H1 (cell line): ENCODE measurements around the gene DTNB. TPM values are rescaled to one million over a fixed set of nuclear protein-coding genes. Genes with fewer than 3 reads are reported as not detected.

ENCODE experiments used
- CTCF ChIA-PET: fragments of 300-600 bp; sonication (Branson Sonifier 250); formaldehyde crosslinking; loops from one replicate; lab custom pipeline; 2021; ENCODE audit not compliant: partially characterized antibody; lab: Charles Lee
- POLR2A ChIA-PET: fragments of 300-600 bp; sonication (Branson Sonifier 250); formaldehyde crosslinking; loops from one replicate; lab custom pipeline; 2021; ENCODE audit warnings: inconsistent platforms; ENCODE audit not compliant: partially characterized antibody; lab: Charles Lee
- DNase-seq, 2 experiments: peaks; one replicate each; pipeline versions ENCODE4 v3.0.0 to v3.0.0-alpha.2; 2010 to 2022; ENCODE audit warnings: low spot score in 2 of 2, low read depth in 1 of 2, mixed read lengths in 1 of 2
- FAIRE-seq: peaks from 2 replicates; lab custom pipeline; 2011; peaks lifted over from hg19 to GRCh38; lab: Jason Lieb, UNC
- H2AFZ ChIP-seq: 2 replicates; pipeline ENCODE4 v1.8.1; 2012; ENCODE audit warnings: low read length, inconsistent platforms
- H2AK5ac ChIP-seq: 2 replicates; pipeline ENCODE4 v1.6.1; 2013; ENCODE audit warnings: low read depth, low read length
- H2BK120ac ChIP-seq: replicated peaks from 2 replicates; pipeline ENCODE3; 2013; ENCODE audit warnings: low read depth, low read length, inconsistent platforms
- H2BK12ac ChIP-seq: 2 replicates; pipeline ENCODE4 v1.6.1; 2013; ENCODE audit warnings: low read depth, low read length
- H2BK15ac ChIP-seq: 2 replicates; pipeline ENCODE4 v1.6.1; 2013; ENCODE audit warnings: low read length
- H2BK20ac ChIP-seq: 2 replicates; pipeline ENCODE4 v1.6.1; 2013; ENCODE audit warnings: low read length
- H2BK5ac ChIP-seq: 2 replicates; pipeline ENCODE4 v1.6.1; 2013; ENCODE audit warnings: low read depth, low read length
- H3K14ac ChIP-seq: 2 replicates; pipeline ENCODE4 v1.6.1; 2013; ENCODE audit warnings: inconsistent platforms; ENCODE audit not compliant: insufficient read length
- H3K18ac ChIP-seq: 2 replicates; pipeline ENCODE4 v1.6.1; 2013; ENCODE audit warnings: low read length; ENCODE audit errors: extremely low read depth
- H3K23ac ChIP-seq: 2 replicates; pipeline ENCODE4 v1.6.1; 2013; ENCODE audit warnings: inconsistent platforms; ENCODE audit not compliant: insufficient read length
- H3K23me2 ChIP-seq: 2 replicates; pipeline ENCODE4 v1.6.1; 2013; ENCODE audit warnings: low read depth, low read length
- H3K27ac ChIP-seq: 2 replicates; pipeline ENCODE4 v1.6.1; 2011; ENCODE audit warnings: low read depth, low read length, inconsistent platforms
- H3K27me3 ChIP-seq, 4 experiments: replicated peaks in 1 of 4; 1 replicate in 1 of 4; 2 replicates in 3 of 4; pipeline versions ENCODE4 v1.6.1 to v1.8.1; 2011 to 2013; ENCODE audit warnings: low read length in 3 of 4, mild to moderate bottlenecking in 3 of 4, inconsistent platforms in 2 of 4, mixed read lengths in 2 of 4, moderate library complexity in 1 of 4; ENCODE audit not compliant: control insufficient read depth in 3 of 4, insufficient read depth in 3 of 4; ENCODE audit errors: extremely low read depth in 1 of 4
- H3K36me3 ChIP-seq, 4 experiments: 2 replicates each; pipeline versions ENCODE4 v1.6.1 to v1.8.1; 2011 to 2013; ENCODE audit warnings: mild to moderate bottlenecking in 4 of 4, low read length in 3 of 4, moderate library complexity in 2 of 4, control low read depth in 1 of 4, inconsistent platforms in 1 of 4; ENCODE audit not compliant: insufficient read depth in 4 of 4, control insufficient read depth in 2 of 4
- H3K4ac ChIP-seq: replicated peaks from 2 replicates; pipeline ENCODE3; 2013; ENCODE audit warnings: low read length, low read depth, mixed read lengths, inconsistent platforms; ENCODE audit not compliant: insufficient read length
- H3K4me1 ChIP-seq, 4 experiments: replicated peaks in 1 of 4; 1 replicate in 1 of 4; 2 replicates in 3 of 4; pipeline versions ENCODE4 v1.6.1 to v1.8.1; 2011 to 2013; ENCODE audit warnings: low read length in 3 of 4, inconsistent platforms in 2 of 4, mixed read lengths in 1 of 4; ENCODE audit not compliant: insufficient read depth in 4 of 4, control insufficient read depth in 3 of 4
- H3K4me2 ChIP-seq, 2 experiments: 2 replicates each; pipeline versions ENCODE4 v1.6.1 to v1.8.1; 2011 to 2013; ENCODE audit warnings: low read depth in 2 of 2, low read length in 2 of 2, control low read depth in 1 of 2, inconsistent platforms in 1 of 2, mild to moderate bottlenecking in 1 of 2; ENCODE audit not compliant: insufficient read depth in 1 of 2
- H3K4me3 ChIP-seq, 4 experiments: fragments of 200-600, 300-600 bp in 1 of 4; sonication (generic), shearing (Covaris generic), sonication (Bioruptor Twin) in 1 of 4; 2 replicates each; pipeline versions ENCODE4 v1.5.1 to v1.8.1; 2011 to 2016; ENCODE audit warnings: low read length in 4 of 4, low read depth in 3 of 4, control low read depth in 2 of 4, inconsistent platforms in 2 of 4, mild to moderate bottlenecking in 2 of 4, mixed read lengths in 1 of 4, moderate library complexity in 1 of 4; ENCODE audit not compliant: insufficient read depth in 2 of 4; ENCODE audit errors: extremely low read depth in 1 of 4
- H3K56ac ChIP-seq: replicated peaks from 2 replicates; pipeline ENCODE3; 2013; ENCODE audit warnings: low read depth, mild to moderate bottlenecking, mixed read lengths, low read length, inconsistent platforms; ENCODE audit not compliant: insufficient read length
- H3K79me1 ChIP-seq: 2 replicates; pipeline ENCODE4 v1.6.1; 2013; ENCODE audit warnings: low read depth, low read length, control low read depth
- H3K79me2 ChIP-seq, 2 experiments: 2 replicates each; pipeline versions ENCODE4 v1.6.1 to v1.8.1; 2012 to 2013; ENCODE audit warnings: low read length in 2 of 2, mild to moderate bottlenecking in 2 of 2, inconsistent platforms in 1 of 2; ENCODE audit not compliant: insufficient read depth in 2 of 2, control insufficient read depth in 1 of 2
- H3K9ac ChIP-seq, 4 experiments: replicated peaks in 1 of 4; 1 replicate in 1 of 4; 2 replicates in 3 of 4; pipeline versions ENCODE4 v1.6.1 to v1.8.1; 2011 to 2013; ENCODE audit warnings: low read depth in 3 of 4, low read length in 3 of 4, control low read depth in 2 of 4, mild to moderate bottlenecking in 2 of 4, moderate library complexity in 2 of 4, inconsistent platforms in 1 of 4; ENCODE audit errors: extremely low read depth in 1 of 4
- H3K9me3 ChIP-seq, 2 experiments: 2 replicates each; pipeline versions ENCODE4 v1.6.1 to v1.8.1; 2012 to 2013; ENCODE audit warnings: mild to moderate bottlenecking in 2 of 2, moderate library complexity in 2 of 2, control low read depth in 1 of 2, inconsistent platforms in 1 of 2, low read depth in 1 of 2, low read length in 1 of 2, mixed read lengths in 1 of 2; ENCODE audit not compliant: insufficient read depth in 2 of 2
- H4K20me1 ChIP-seq, 2 experiments: replicated peaks in 1 of 2; 2 replicates each; pipeline versions ENCODE3 to v1.8.1; 2011 to 2013; ENCODE audit warnings: inconsistent platforms in 2 of 2, low read length in 2 of 2, mild to moderate bottlenecking in 1 of 2; ENCODE audit not compliant: insufficient read depth in 2 of 2, control insufficient read depth in 1 of 2
- H4K5ac ChIP-seq: 2 replicates; pipeline ENCODE4 v1.6.1; 2013; ENCODE audit warnings: low read length, low read depth, mixed read lengths, inconsistent platforms; ENCODE audit not compliant: insufficient read length
- H4K8ac ChIP-seq: 2 replicates; pipeline ENCODE4 v1.8.0; 2013; ENCODE audit warnings: mild to moderate bottlenecking, moderate library complexity, low read length, inconsistent platforms; ENCODE audit not compliant: insufficient read depth; ENCODE audit errors: extremely low read depth
- H4K91ac ChIP-seq: replicated peaks from 2 replicates; pipeline ENCODE3; 2013; ENCODE audit warnings: low read length, mixed read lengths, inconsistent platforms; ENCODE audit not compliant: insufficient read length
- CREB1 ChIP-seq: IDR thresholded peaks from 2 replicates; pipeline ENCODE4 v1.6.1; 2012; ENCODE audit warnings: inconsistent platforms
- FOSL1 ChIP-seq: IDR thresholded peaks from 2 replicates; pipeline ENCODE4 v1.6.1; 2011; ENCODE audit warnings: mild to moderate bottlenecking, low read depth, low read length, moderate library complexity; ENCODE audit not compliant: insufficient read depth
- KDM5A ChIP-seq: fragments of 200-600 bp; IDR thresholded peaks from 2 replicates; pipeline ENCODE4 v1.7.1; 2012; ENCODE audit warnings: mild to moderate bottlenecking, low read length, inconsistent platforms, mixed read lengths
- RFX5 ChIP-seq: IDR thresholded peaks from 2 replicates; pipeline ENCODE4 v1.6.1; 2011; ENCODE audit warnings: low read depth, low read length, improper control_type of control experiment, borderline replicate concordance
- TCF12 ChIP-seq: IDR thresholded peaks from 2 replicates; pipeline ENCODE4 v1.6.1; 2011; ENCODE audit warnings: low read depth, mild to moderate bottlenecking, low read length
- YY1 ChIP-seq: IDR thresholded peaks from 2 replicates; pipeline ENCODE4 v1.6.1; 2011; ENCODE audit warnings: low read depth, mild to moderate bottlenecking, low read length
- WGBS, 2 experiments: shearing (Covaris generic) in 1 of 2; methylation state at CpG; one replicate each; pipeline versions ENCODE4 v1.1.6 to v1.1.7; 2013 to 2015; ENCODE audit warnings: low lambda C conversion rate in 2 of 2, mixed read lengths in 2 of 2, inconsistent platforms in 1 of 2, low coverage in 1 of 2, missing lambda C conversion rate in 1 of 2; ENCODE audit not compliant: insufficient replicate concordance in 2 of 2, insufficient coverage in 1 of 2, insufficient read length in 1 of 2; ENCODE audit errors: extremely low coverage in 1 of 2, missing lambda C conversion rate in 1 of 2; 5-methylcytosine and 5-hydroxymethylcytosine counted together
- polyA plus RNA-seq, 7 experiments: library from polyadenylated mRNA; depleted of rRNA in 3 of 7; stranded (reverse) in 5 of 7; unstranded in 2 of 7; fragments of >200 nt in 5 of 7; fragments of 200-250 nt in 2 of 7; gene quantifications; 1 replicate in 5 of 7; 2 replicates in 1 of 7; 4 replicates in 1 of 7; pipeline versions ENCODE4 v1.2.1 to v1.2.3, GENCODE V29; 2011 to 2013; ENCODE audit warnings: missing spikeins in 2 of 7, mixed read lengths in 2 of 7
- total RNA-seq: library from RNA; stranded (reverse); fragmentation: NEBNext Ultra II Directional; extraction: Animal tissue kit (Norgen Biotek cat#: 25700); gene quantifications from 2 replicates; pipeline ENCODE4 v1.2.1, GENCODE V29; 2021

The DTNB gene
- total and polyA plus RNA-seq, 2 of the 8 experiments (the other 6 are each of a cell fraction or from before 2014, with no cell fraction given), result 39.6 to 49.5 TPM

- TF ChIP-seq KDM5A, result no peak
- TF ChIP-seq RFX5, result no peak
- TF ChIP-seq FOSL1, result no peak
- TF ChIP-seq YY1, result no peak
- TF ChIP-seq CREB1, result no peak
- TF ChIP-seq TCF12, result no peak
- TF ChIP-seq, all 59 proteins: peak for 0
- no peak overlapping the region for H3K56ac ChIP-seq
- no peak overlapping the region for H2BK15ac ChIP-seq
- no peak overlapping the region for H2BK5ac ChIP-seq
- no peak overlapping the region for H3K27ac ChIP-seq
- H3K4me1 ChIP-seq, result peaks cover 0 to 4% (median 2%) of the 10 kb centered on the region in 4 experiments; a peak in 2 of 7 replicates
- H2BK120ac ChIP-seq, result no peak overlapping the region
- no peak overlapping the region for H4K8ac ChIP-seq
- ChIA-PET CTCF (no interaction called here), POLR2A (no interaction called here)
- no peak overlapping the region for H4K91ac ChIP-seq
- no peaks in the 10 kb centered on the region for H3K9me3 ChIP-seq
- no peaks in the 10 kb centered on the region for H3K79me2 ChIP-seq
- no peak overlapping the region for H3K18ac ChIP-seq
- H2AK5ac ChIP-seq, result no peak overlapping the region
- H3K36me3 ChIP-seq, result no peaks in the 10 kb centered on the region
- no peaks in the 10 kb centered on the region for H3K79me1 ChIP-seq
- no peak overlapping the region for H3K14ac ChIP-seq
- WGBS, 2 experiments, result 87% methylated on average over 4 of the region's 4 CpGs; no CpG with 5 or more reads in 1 of the 2 experiments
- no peak overlapping the region for H3K9ac ChIP-seq
- H3K23ac ChIP-seq, result no peak overlapping the region
- DNase-seq (no peak), FAIRE-seq (no peak)
- H4K20me1 ChIP-seq, result peaks cover 0 to 1% of the 10 kb centered on the region in 2 experiments
- no peak overlapping the region for H3K4me2 ChIP-seq
- H3K4me3 ChIP-seq, result no peak overlapping the region
- H2BK12ac ChIP-seq, result no peak overlapping the region
- no peak overlapping the region for H3K4ac ChIP-seq
- no peak overlapping the region for H4K5ac ChIP-seq
- no peaks in the 10 kb centered on the region for H3K27me3 ChIP-seq
- H2AFZ ChIP-seq, result no peak overlapping the region
- no peak overlapping the region for H2BK20ac ChIP-seq
- no peaks in the 10 kb centered on the region for H3K23me2 ChIP-seq
Observed at GRCh38 chr2:25588576-25588975, 84.8 kb downstream of the DTNB start.
